GM12878 (cell line): ENCODE measurements around the gene DNAJC18. TPM values are rescaled to one million over a fixed set of nuclear protein-coding genes. Genes with fewer than 3 reads are reported as not detected.

Experiments used
- ATAC-seq: fragments of 200-7000 bp; cut with Tn5 transposase; 3 replicates; pipeline ENCODE4 v1.9.1; 2020; ENCODE audit warnings: mild to moderate bottlenecking, moderate library complexity
- BruUV-seq: library from RNA; stranded (reverse); fragments of 400-500 nt; replicated peaks from 2 replicates; lab custom pipeline; 2021; lab: Mats Ljungman, UMichigan
- CTCF ChIA-PET: fragments of 300-600 bp; sonication (Branson Sonifier 250); formaldehyde crosslinking; extraction: SDS; loops from one replicate; lab custom pipeline; 2021; ENCODE audit warnings: inconsistent platforms; lab: Yijun Ruan, JAX
- POLR2A ChIA-PET: fragments of 350-600 bp; formaldehyde crosslinking; extraction: SDS; loops from one replicate; lab custom pipeline; 2021; ENCODE audit warnings: inconsistent platforms; lab: Charles Lee
- RAD21 ChIA-PET: fragments of 300-600 bp; sonication (Branson Sonifier 250); formaldehyde crosslinking; loops from one replicate; lab custom pipeline; 2023; ENCODE audit warnings: antibody characterized with exemption; ENCODE audit not compliant: unreplicated experiment; lab: Charles Lee
- SMC1A ChIA-PET: fragments of 300-600 bp; sonication (Branson Sonifier 250); formaldehyde crosslinking; loops from one replicate; lab custom pipeline; 2023; ENCODE audit not compliant: unreplicated experiment, uncharacterized antibody; lab: Charles Lee
- DNase-seq: peaks from one replicate; pipeline ENCODE4 v3.0.0-alpha.2; 2011; ENCODE audit warnings: low read depth, low spot score
- FAIRE-seq: peaks from 3 replicates; lab custom pipeline; 2011; peaks lifted over from hg19 to GRCh38; lab: Jason Lieb, UNC
- H2AFZ ChIP-seq: 2 replicates; pipeline ENCODE4 v1.6.0; 2011; ENCODE audit warnings: low read depth, low read length, control low read depth; ENCODE audit not compliant: control insufficient read depth
- H3K27ac ChIP-seq: 2 replicates; pipeline ENCODE4 v1.5.1; 2011; ENCODE audit warnings: control low read depth; ENCODE audit not compliant: control insufficient read depth, insufficient read depth
- H3K27me3 ChIP-seq, 2 experiments: replicated peaks in 1 of 2; 2 replicates each; pipeline versions ENCODE4 v1.6.0 to v1.6.1; 2011; ENCODE audit warnings: low read length in 1 of 2; ENCODE audit not compliant: control insufficient read depth in 2 of 2, insufficient read depth in 2 of 2
- H3K36me3 ChIP-seq, 2 experiments: 2 replicates each; pipeline ENCODE4 v1.5.1; 2011; ENCODE audit warnings: low read length in 1 of 2; ENCODE audit not compliant: control insufficient read depth in 2 of 2, insufficient read depth in 2 of 2
- H3K4me1 ChIP-seq: 2 replicates; pipeline ENCODE4 v1.6.1; 2011; ENCODE audit warnings: mild to moderate bottlenecking, low read length, moderate library complexity, mixed read lengths; ENCODE audit not compliant: control insufficient read depth, insufficient read depth
- H3K4me2 ChIP-seq: 2 replicates; pipeline ENCODE4 v1.6.0; 2011; ENCODE audit warnings: control low read depth; ENCODE audit not compliant: control insufficient read depth, insufficient read depth
- H3K4me3 ChIP-seq: fragments of 200-600 bp; sonication (generic); 2 replicates; pipeline ENCODE4 v1.5.1; 2016
- H3K79me2 ChIP-seq: 2 replicates; pipeline ENCODE4 v1.6.0; 2011; ENCODE audit warnings: low read length; ENCODE audit not compliant: control insufficient read depth, insufficient read depth
- H3K9ac ChIP-seq: 2 replicates; pipeline ENCODE4 v1.8.0; 2011; ENCODE audit warnings: low read length, control low read depth, mixed read lengths; ENCODE audit not compliant: control insufficient read depth, insufficient read depth
- H3K9me3 ChIP-seq: replicated peaks from 3 replicates; pipeline ENCODE4 v1.5.1; 2011; ENCODE audit warnings: mild to moderate bottlenecking, low read length; ENCODE audit not compliant: control insufficient read depth, insufficient read depth
- H4K20me1 ChIP-seq: 2 replicates; pipeline ENCODE4 v1.6.0; 2011; ENCODE audit not compliant: control insufficient read depth, insufficient read depth
- CBX5 ChIP-seq: sonication (generic); IDR thresholded peaks from 2 replicates; pipeline ENCODE4 v1.6.1; 2016; ENCODE audit warnings: low read depth, moderate library complexity, mild to moderate bottlenecking, inconsistent platforms
- HDGF ChIP-seq: fragments of 450-650 bp; IDR thresholded peaks from 2 replicates; pipeline ENCODE4 v1.6.1; 2016; ENCODE audit warnings: antibody characterized with exemption
- JUND ChIP-seq: IDR thresholded peaks from 2 replicates; pipeline ENCODE4 v1.6.1; 2012; ENCODE audit warnings: low read depth, mild to moderate bottlenecking, low read length, improper control_type of control experiment, moderate library complexity
- MYB ChIP-seq: fragments of 150-350 bp; IDR thresholded peaks from 2 replicates; pipeline ENCODE4 v1.6.1; 2014; ENCODE audit warnings: mild to moderate bottlenecking, low read depth, low read length, borderline replicate concordance
- NBN ChIP-seq: fragments of 450-650 bp; IDR thresholded peaks from 2 replicates; pipeline ENCODE4 v1.6.1; 2016
- RUNX3 ChIP-seq: IDR thresholded peaks from 2 replicates; pipeline ENCODE4 v1.6.1; 2012; ENCODE audit warnings: low read length, inconsistent platforms
- WGBS: methylation state at CpG from one replicate; pipeline ENCODE4 v1.1.6; 2016; ENCODE audit warnings: low lambda C conversion rate; ENCODE audit not compliant: insufficient replicate concordance, insufficient coverage; ENCODE audit errors: missing lambda C conversion rate; 5-methylcytosine and 5-hydroxymethylcytosine counted together
- in situ Hi-C: fragments of 300-500 bp; cut with MboI; formaldehyde crosslinking; loops from 9 replicates; pipeline ENCODE4 v1.14.3; 2018; ENCODE audit warnings: mixed read lengths
- intact Hi-C: fragments of 100-400 bp; cut with micrococcal nuclease; formaldehyde crosslinking; loops from one replicate; pipeline ENCODE4 v1.14.2; 2022; ENCODE audit not compliant: unreplicated experiment
- polyA plus RNA-seq, 11 experiments: library from polyadenylated mRNA; depleted of rRNA in 4 of 11; unstranded in 6 of 11; stranded (reverse) in 5 of 11; fragments of >200 nt; fragmentation: Nextera tagmentation in 4 of 11; fragmentation: Illumina TruSeq in 1 of 11; extraction: Ambion mirVana in 4 of 11; extraction: Trizol in 1 of 11; gene quantifications; 1 replicate in 1 of 11; 2 replicates in 10 of 11; pipeline versions ENCODE4 v1.2.1 to v1.2.3, GENCODE V29; 2011 to 2016; ENCODE audit warnings: inconsistent platforms in 2 of 11, missing spikeins in 2 of 11, low read depth in 1 of 11
- total RNA-seq, 4 experiments: library from RNA; depleted of rRNA in 3 of 4; stranded (reverse); fragments of >200 nt in 3 of 4; fragmentation: Illumina TruSeq in 1 of 4; extraction: Trizol in 1 of 4; gene quantifications; 2 replicates each; pipeline versions ENCODE4 v1.2.1 to v1.2.3, GENCODE V29; 2013 to 2021

The DNAJC18 gene
- total and polyA plus RNA-seq, 10 of the 15 experiments (the other 5 are each of a cell fraction or from before 2014, with no cell fraction given) = 6.4 to 26.7 (median 17.7) TPM

- H2AFZ ChIP-seq = no peak overlapping the region
- WGBS = 29% methylated on average over 2 of the region's 2 CpGs
- no TSS peak for BruUV-seq
- no peak overlapping the region for H3K4me2 ChIP-seq
- ChIA-PET CTCF (interaction anchor here (1.5 kb wide), 1 partner anchor 63 kb away, joined by 4 read pairs; no protein-coding TSS in a partner anchor), SMC1A (interaction anchor here (0.7 to 7.7 kb wide), 2 partner anchors 15 to 21 kb away, joined by 3 to 86 read pairs; partner anchors contain the start of gene DNAJC18), POLR2A (interaction anchor here (4.5 kb wide), 1 partner anchor 13 kb away, joined by 32 read pairs; the partner anchor contains the start of gene DNAJC18), RAD21 (no interaction called here)
- no peaks in the 10 kb centered on the region for H3K27me3 ChIP-seq
- H3K27ac ChIP-seq = no peak overlapping the region
- no peaks in the 10 kb centered on the region for H3K79me2 ChIP-seq
- H3K36me3 ChIP-seq = no peaks in the 10 kb centered on the region
- peak; percentile 54 for FAIRE-seq
- H4K20me1 ChIP-seq = no peaks in the 10 kb centered on the region
- H3K4me1 ChIP-seq = peaks cover 43% of the 10 kb centered on the region
- no peak for DNase-seq
- TF ChIP-seq JUND = no peak
- TF ChIP-seq CBX5 = no peak
- TF ChIP-seq RUNX3 = peak; percentile 19; the same call in 1 of the 2 replicates
- peak; percentile 83; the same call in 1 of the 2 replicates for TF ChIP-seq HDGF
- peak; percentile 28; the same call in 1 of the 2 replicates for TF ChIP-seq NBN
- no peak for TF ChIP-seq MYB
- no peak overlapping the region for H3K9ac ChIP-seq
- intact Hi-C loops (no loop called here), in situ Hi-C loops (no loop called here)
- no peak overlapping the region for H3K4me3 ChIP-seq
- no peaks in the 10 kb centered on the region; the same call in 1 of the 3 replicates for H3K9me3 ChIP-seq
- no peak for ATAC-seq
Observed at GRCh38 chr5:139451176-139451575, 11.9 kb upstream of the DNAJC18 start.
